GM21423 (cell line): ENCODE data around the gene EXOC3L4.
"Not testable (repeated sequence)": the region's sequence is repeated elsewhere in the genome, so short reads cannot be mapped to it uniquely, and the experiment has no call there.

Source experiments
- ATAC-seq: cut with Tn5 transposase; IDR thresholded peaks from one replicate; pipeline ENCODE4 v1.9.1; 2021; ENCODE audit warnings: mild to moderate bottlenecking, moderate library complexity; ENCODE audit not compliant: unreplicated experiment

The EXOC3L4 gene

DNA sequence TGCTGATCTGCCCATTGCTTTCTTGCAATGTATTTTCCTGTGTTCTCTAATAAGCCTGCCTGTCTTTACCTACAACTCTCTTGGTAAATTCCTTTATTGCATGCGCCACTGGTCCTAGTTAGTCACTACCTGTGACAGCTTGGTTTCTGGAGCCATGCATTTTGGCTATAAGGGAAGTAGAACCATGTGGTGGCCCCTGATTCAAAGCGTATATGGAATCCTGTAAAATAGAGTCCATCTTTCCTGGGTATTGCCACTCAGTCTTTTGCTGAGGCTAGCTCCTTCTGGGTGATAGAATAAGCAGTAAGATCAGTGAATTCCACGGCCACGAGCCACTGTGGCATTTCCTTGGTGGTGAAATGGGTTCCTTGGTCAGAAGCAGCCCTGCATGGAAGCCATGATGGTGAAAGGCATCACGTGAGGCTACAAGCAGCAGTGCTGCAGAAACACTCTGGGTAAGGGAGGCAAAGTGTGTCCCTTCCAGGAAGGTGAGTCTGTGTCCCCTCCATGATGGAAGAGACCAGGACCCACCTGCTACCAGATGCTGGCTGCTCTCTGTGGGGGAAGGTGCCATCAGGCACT lies 48.3 kb downstream of the EXOC3L4 start:
- no peak for ATAC-seq

DNA sequence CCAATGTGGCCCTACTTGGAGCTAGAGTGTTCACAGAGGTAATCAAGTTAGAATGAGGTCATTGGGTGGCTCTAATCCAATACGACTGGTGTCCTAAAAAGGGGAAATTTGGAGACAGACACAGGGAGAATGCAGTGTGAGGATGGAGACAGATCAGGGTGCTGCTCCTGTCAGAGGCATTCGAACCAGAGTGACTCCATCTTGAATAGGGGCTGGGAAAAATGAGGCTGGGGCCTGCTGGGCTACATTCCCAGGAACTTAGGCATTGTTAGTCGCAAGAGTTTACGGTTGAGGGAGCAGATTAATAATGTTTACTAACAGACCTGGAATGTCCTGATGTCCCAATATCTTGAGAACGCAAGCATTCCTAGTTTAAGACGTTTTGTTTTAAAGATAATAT lies 49.0 kb downstream of the EXOC3L4 start:
- no peak for ATAC-seq

DNA sequence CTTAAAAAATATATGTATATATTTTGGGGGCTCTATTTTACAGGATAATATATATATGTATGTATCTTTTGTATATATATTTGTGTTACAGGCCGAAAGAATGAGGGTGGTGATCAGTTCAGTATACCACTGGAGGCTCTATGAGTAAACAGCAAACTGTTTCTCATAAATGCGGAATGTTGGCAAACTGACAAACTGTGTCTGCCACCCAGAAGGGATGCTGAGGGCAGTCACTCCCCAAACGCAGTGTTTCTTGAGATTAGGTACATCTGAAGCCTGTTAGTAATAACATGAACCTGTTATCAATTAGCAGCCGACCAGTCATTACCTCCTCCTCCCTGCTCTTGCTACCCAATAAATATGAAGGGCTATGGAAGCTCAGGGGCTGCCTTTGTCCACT lies 49.6 kb downstream of the EXOC3L4 start:
- no peak for ATAC-seq

DNA sequence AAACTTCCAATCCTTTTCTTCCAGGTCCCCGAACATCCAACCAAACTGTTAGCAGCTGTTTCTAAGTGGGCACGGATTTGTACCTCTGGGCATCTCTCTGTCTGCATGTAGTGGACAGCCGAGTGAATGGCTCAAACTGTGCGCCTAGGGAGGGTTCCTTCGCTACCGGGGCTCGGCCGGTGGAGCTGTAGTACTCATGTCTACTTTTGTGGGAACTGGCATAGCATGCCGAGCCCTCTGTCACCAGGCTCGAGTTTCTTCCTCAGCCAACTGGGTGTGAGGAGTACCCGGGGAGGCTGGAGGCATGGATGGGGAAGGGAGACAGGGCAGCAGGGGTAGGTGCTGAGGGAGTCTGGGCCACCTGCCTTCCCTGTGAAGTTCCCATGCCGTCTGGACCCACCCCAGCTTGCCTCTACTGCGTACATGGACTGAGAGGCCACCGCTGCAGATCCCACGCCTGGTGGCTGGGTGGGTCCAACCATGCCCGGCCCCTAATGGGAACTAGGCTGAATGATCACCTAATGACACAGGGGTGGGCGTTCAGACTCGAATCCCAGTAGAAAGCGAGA lies 51.7 kb downstream of the EXOC3L4 start:
- ATAC-seq, result no peak

DNA sequence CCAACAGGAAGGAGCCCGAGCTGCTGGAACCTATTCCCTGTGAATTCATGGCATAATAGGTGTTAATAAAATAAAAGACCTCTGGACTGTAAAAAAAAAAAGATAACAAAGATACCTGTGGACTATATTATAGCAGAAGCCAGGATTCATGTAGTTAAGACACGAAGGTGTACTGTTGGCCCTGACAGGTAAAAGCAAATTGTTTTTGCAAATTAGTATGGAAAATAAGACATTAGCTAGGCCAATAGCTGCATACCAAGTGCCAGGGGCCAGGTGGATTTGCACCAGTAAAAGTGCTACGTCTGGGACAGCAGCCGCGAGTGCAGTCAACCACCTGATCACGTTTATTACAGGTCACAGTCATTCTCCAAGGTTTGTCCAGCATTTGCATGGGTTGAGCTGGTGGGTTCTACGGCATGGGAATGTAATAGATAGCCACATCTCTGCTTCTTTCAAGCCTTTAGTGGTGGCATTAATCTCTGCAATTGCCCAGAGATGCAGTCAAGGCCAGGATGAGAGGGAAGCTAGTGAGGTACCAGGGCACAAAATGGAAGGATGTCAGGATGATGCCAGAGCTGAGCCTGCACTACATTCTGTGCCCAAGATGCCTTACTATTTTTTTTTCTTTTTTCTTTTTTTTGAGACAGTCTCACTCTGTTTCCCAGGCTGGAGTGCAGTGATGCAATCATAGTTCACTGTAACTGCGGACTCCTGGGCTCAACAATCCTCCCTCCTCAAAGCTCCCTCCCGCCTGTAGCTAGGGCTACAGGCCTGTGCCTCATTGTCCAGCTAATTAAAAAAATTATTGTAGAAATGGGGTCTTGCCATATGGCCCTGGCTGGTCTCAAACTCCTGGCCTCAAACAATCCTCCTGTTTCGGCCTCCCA lies 55.1 kb downstream of the EXOC3L4 start:
- ATAC-seq, result no peak

DNA sequence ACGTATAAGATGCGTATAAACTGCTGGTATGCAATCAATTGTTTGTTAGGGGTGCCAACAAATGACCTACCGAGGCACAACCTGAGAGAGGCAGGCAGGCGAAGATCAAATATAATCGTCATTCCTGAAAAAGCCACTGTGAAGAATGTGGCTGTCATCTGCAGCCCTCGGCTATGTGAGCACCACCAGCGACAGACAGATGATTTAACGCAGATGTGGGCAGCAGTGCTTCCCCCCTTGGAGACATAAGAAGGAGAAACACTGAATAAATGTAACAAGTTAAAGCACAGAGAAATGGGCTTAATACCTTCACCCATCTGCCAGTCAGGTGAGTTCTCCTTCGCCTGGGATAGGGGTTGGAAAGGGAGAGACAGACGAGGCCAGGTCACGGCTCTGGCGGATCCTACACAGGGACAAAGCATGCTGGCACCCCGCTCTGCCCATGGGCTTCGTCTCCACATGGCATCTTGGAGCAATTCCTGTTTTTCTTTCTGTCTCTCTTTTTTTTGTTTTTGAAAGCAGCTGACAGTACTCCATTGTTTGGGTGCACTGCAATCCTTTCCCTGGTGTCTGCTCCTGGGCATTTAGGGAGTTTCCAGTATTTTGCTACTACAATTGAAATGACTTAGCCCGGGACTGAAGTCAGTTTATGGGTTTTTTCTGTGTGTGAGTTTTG lies 56.9 kb downstream of the EXOC3L4 start:
- ATAC-seq, result no peak

DNA sequence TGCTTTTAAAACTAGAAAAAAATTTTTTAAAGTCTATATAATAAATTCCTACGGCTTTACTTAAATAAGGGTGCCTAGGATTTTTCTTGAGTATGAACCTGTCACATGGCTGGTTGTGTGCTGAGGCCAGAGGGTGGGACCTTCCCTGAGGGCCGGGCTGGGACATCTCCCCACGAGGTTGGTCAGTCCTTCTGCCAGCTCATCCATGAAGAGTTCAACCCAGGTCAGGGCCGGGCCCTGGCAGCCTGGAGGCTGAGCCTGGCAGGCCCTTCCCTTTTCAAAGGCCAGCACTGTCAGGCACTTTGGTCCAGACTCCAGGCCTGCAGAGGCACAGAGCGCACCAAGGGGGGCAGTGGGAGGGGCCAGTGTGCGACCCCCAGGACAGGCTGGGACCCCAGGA lies 60.5 kb downstream of the EXOC3L4 start:
- no peak for ATAC-seq

DNA sequence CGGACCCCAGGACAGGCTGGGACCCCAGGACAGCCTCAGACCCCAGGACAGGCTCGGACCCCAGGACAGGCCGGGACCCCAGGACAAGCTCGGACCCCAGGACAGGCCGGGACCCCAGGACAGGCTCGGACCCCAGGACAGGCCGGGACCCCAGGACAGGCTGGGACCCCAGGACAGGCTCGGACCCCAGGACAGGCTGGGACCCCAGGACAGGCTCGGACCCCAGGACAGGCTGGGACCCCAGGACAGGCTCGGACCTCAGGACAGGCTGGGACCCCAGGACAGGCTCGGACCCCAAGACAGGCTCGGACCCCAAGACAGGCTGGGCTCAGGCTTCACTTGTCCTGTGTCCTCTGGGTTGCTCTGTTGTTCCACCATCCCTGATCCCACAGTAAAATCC lies 60.9 kb downstream of the EXOC3L4 start:
- not testable (repeated sequence) for ATAC-seq

DNA sequence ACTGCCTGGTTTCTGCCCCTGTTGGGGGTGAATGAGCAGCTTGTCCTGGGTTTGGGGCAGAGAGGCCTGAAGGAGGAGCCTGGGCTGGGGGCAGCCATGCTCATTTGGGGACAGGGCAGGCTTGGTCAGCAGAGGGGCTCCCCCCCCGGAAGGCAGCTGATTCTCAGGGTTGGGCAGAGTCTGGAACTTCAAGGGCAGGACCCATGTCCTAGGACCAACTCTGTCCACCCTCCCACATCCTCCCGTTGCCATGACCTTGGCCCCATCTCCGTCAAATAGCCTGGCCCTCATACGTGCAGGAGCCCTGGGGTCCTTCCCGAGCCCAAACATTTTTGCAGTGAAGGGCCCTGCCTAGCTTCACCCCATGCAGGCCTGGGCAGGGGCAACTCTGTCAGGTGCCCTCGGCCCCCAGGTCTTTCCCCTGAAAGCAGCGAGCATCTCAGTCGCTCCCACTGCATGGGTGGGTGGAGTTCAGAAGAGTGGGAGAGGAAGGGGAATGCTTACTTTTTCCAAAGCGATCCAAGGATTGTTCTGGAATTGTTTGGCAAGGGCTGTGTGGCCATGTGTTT lies 61.4 kb downstream of the EXOC3L4 start:
- ATAC-seq, result no peak

DNA sequence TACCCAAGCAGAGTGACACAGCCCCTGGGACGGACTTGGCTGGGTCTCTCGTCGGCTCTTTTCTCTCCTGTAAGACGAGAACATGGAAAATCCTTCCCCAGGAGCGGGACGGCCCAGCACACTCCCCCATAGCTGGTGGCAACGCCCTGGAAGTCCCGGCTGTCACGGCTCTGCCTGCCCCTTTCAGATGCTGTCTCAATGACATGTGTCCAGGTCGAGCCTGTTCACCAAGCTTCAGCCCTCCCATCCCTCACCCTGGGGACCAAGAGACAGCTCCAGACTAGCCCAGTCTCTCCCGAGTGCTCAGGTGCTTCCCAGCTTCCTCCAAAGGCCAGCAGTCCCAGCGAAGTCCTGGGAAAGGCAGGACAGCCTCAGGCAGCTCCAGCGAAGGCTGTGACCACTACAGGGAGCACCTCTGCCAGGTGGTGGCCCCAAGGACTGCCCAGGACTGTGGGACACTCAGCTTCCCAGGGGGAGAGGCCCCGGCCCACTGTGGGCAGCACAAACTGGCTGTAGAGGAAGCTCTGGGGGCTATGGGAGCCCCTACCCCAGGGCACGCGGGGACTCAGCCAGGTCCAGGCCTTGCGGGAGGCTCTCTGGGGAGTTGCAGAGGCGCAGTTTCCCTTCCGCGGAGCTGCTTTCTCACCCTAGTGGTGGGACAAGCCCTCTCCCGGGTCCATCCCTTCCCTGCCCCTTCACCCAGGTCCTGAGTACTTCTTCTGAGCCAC lies 62.3 kb downstream of the EXOC3L4 start:
- no peak for ATAC-seq

DNA sequence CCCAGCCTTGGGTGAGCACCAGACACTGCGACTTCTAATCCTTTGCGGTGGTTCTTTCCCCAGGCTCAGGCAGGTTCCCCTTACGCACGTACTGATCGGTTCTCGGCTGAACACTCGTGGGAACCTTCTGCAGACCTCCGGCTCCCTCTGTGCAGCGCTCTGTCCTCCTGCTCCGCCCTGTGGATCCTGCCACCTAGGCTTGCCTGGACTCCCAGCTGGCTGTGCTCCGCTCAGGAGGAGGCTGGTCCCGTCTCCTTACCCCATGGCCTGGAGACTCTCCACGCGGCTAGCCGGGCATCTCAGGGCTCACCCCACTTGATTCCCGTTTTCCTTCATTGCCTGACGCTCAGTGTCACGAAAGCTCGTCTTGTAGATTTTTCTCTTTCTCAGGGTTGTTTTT lies 63.4 kb downstream of the EXOC3L4 start:
- no peak for ATAC-seq

DNA sequence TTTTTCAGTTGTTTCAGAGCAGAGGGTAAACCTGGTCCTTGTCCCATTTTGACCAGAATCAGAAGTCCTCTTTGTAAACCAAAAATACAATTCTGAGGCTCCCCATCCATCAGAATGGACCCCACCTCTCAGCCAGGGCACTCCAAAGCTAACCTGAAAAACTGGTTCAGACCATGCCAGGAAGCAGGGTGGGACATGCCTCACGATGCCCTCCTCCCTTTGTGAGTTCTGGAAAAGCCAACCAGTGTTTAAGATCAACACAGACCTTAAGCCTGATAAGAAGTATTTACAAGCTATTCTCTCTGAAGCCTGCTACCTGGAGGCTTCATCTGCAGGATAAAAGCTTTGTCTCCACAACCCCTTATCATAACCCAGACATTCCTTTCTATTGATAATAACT lies 64.2 kb downstream of the EXOC3L4 start:
- no peak for ATAC-seq
